Stomach (tissue), 4 donors: ENCODE data around the gene RMDN3.

ENCODE experiments used
- EP300 ChIP-seq: sonication (generic); formaldehyde crosslinking; IDR thresholded peaks from one replicate; pipeline ENCODE4 v1.6.1; 2017; ENCODE audit warnings: antibody characterized with exemption
- POLR2A ChIP-seq, 4 donors: fragments of 450-650 bp; IDR thresholded peaks; one replicate each; pipeline ENCODE4 v1.6.1; 2016; ENCODE audit warnings: antibody characterized with exemption in 4 of 4, control low read depth in 2 of 4, mild to moderate bottlenecking in 1 of 4, moderate library complexity in 1 of 4
- POLR2AphosphoS5 ChIP-seq, 3 donors: sonication (generic); formaldehyde crosslinking; IDR thresholded peaks; one replicate each; pipeline ENCODE4 v1.6.1; 2016; ENCODE audit warnings: antibody characterized with exemption in 3 of 3
- TF ChIP-seq, protein P1 (sequence below), 7 experiments: fragments of 450-650 bp in 4 of 7; fragments of 200-600 bp in 3 of 7; sonication (generic) in 3 of 7; IDR thresholded peaks; one replicate each; pipeline ENCODE4 v1.5.1; 2016 to 2019; ENCODE audit warnings: antibody characterized with exemption in 7 of 7, control low read depth in 2 of 7, mild to moderate bottlenecking in 1 of 7

DNA sequence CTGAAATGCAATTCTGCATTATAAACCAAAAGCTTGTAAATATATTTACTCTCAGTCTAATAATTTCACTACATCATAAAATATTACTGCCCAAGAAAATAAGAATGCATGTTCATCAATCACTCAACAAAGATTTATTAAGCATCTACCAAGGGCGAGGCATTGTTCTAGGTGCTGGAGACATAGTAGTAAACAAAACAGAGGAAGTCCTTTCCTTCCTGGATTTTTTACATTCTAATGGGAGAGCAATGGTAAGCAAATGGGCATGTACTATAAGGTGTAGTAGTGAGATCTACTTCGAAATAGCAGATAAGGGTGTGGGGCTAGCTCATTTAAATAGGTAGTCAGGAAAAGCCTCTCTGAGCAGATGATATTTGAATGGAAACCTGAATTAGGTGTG, 41.0 kb upstream of the RMDN3 start:
- TF ChIP-seq EP300 (no peak), POLR2AphosphoS5 (IDR thresholded peaks at IDR 0.05) (no peak), POLR2A (IDR thresholded peaks at IDR 0.05) (no peak)
- TF ChIP-seq, protein P1, sequence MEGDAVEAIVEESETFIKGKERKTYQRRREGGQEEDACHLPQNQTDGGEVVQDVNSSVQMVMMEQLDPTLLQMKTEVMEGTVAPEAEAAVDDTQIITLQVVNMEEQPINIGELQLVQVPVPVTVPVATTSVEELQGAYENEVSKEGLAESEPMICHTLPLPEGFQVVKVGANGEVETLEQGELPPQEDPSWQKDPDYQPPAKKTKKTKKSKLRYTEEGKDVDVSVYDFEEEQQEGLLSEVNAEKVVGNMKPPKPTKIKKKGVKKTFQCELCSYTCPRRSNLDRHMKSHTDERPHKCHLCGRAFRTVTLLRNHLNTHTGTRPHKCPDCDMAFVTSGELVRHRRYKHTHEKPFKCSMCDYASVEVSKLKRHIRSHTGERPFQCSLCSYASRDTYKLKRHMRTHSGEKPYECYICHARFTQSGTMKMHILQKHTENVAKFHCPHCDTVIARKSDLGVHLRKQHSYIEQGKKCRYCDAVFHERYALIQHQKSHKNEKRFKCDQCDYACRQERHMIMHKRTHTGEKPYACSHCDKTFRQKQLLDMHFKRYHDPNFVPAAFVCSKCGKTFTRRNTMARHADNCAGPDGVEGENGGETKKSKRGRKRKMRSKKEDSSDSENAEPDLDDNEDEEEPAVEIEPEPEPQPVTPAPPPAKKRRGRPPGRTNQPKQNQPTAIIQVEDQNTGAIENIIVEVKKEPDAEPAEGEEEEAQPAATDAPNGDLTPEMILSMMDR (IDR thresholded peaks at IDR 0.05), result no peak
